OCI-LY7 (cell line): ENCODE results near the gene COPS2. TPM values are rescaled to one million over a fixed set of nuclear protein-coding genes. Genes with fewer than 3 reads are reported as not detected.
"Not testable (repeated sequence)": the region's sequence is repeated elsewhere in the genome, so short reads cannot be mapped to it uniquely, and the experiment has no call there.

Experiments
- BruUV-seq: library from RNA; stranded (reverse); fragments of 400-500 nt; replicated peaks from 2 replicates; lab custom pipeline; 2021; lab: Mats Ljungman, UMichigan
- CTCF ChIA-PET: fragments of 300-600 bp; sonication (Branson Sonifier 250); formaldehyde crosslinking; loops from one replicate; lab custom pipeline; 2022; ENCODE audit warnings: antibody characterized with exemption; ENCODE audit not compliant: unreplicated experiment; lab: Charles Lee
- POLR2A ChIA-PET: fragments of 300-600 bp; sonication (Branson Sonifier 250); formaldehyde crosslinking; loops from one replicate; lab custom pipeline; 2022; ENCODE audit warnings: antibody characterized with exemption; lab: Charles Lee
- DNase-seq: peaks from one replicate; pipeline ENCODE4 v3.0.0-alpha.2; 2015; ENCODE audit warnings: low spot score
- H2AFZ ChIP-seq: fragments of 200-600 bp; sonication (generic), shearing (Covaris generic); 2 replicates; pipeline ENCODE4 v1.6.1; 2014; ENCODE audit warnings: mild to moderate bottlenecking, antibody characterized with exemption, low read length, moderate library complexity
- H3K27ac ChIP-seq: fragments of 200-600 bp; sonication (generic); 2 replicates; pipeline ENCODE4 v1.5.1; 2014; ENCODE audit warnings: mixed run types, low read depth, mild to moderate bottlenecking, moderate library complexity, low read length, inconsistent platforms; ENCODE audit not compliant: poor library complexity, severe bottlenecking
- H3K36me3 ChIP-seq: fragments of 200-600 bp; sonication (generic); 2 replicates; pipeline ENCODE4 v1.6.1; 2014; ENCODE audit warnings: mild to moderate bottlenecking, antibody characterized with exemption, low read length, moderate library complexity, mixed read lengths; ENCODE audit not compliant: insufficient read depth
- H3K4me1 ChIP-seq: fragments of 200-600 bp; sonication (generic); 2 replicates; pipeline ENCODE4 v1.5.1; 2014; ENCODE audit warnings: mild to moderate bottlenecking, low read length; ENCODE audit not compliant: insufficient read depth, poor library complexity, severe bottlenecking
- H3K4me2 ChIP-seq: fragments of 200-600 bp; sonication (generic); 2 replicates; pipeline ENCODE4 v1.6.1; 2014; ENCODE audit warnings: mild to moderate bottlenecking, low read length
- H3K4me3 ChIP-seq: fragments of 200-600 bp; sonication (generic); 2 replicates; pipeline ENCODE4 v1.5.1; 2014; ENCODE audit warnings: mild to moderate bottlenecking, low read depth, low read length; ENCODE audit not compliant: poor library complexity, severe bottlenecking
- H3K79me2 ChIP-seq: fragments of 200-600 bp; sonication (generic); 2 replicates; pipeline ENCODE4 v1.6.1; 2016; ENCODE audit warnings: low read depth, mild to moderate bottlenecking, low read length, moderate library complexity, mixed read lengths; ENCODE audit not compliant: insufficient read depth
- H3K9me2 ChIP-seq: fragments of 200-600 bp; sonication (generic); 2 replicates; pipeline ENCODE4 v1.6.1; 2016; ENCODE audit warnings: mild to moderate bottlenecking, low read length, mixed read lengths; ENCODE audit not compliant: insufficient read depth
- H3K9me3 ChIP-seq: fragments of 200-600 bp; sonication (generic); 2 replicates; pipeline ENCODE4 v1.6.1; 2014; ENCODE audit warnings: mild to moderate bottlenecking, mixed run types, low read length, mixed read lengths
- H4K20me1 ChIP-seq: fragments of 200-600 bp; sonication (generic); 2 replicates; pipeline ENCODE4 v1.6.1; 2014; ENCODE audit warnings: mild to moderate bottlenecking, antibody characterized with exemption, low read length, moderate library complexity, mixed read lengths; ENCODE audit not compliant: insufficient read depth
- CTCF ChIP-seq: fragments of 200-600 bp; sonication (generic); conservative IDR thresholded peaks from 2 replicates; pipeline ENCODE4 v1.5.1; 2014; ENCODE audit warnings: mild to moderate bottlenecking, antibody characterized with exemption, low read length, moderate library complexity, mixed read lengths
- EZH2phosphoT487 ChIP-seq: fragments of 200-600 bp; sonication (generic); IDR thresholded peaks from 2 replicates; pipeline ENCODE4 v1.6.1; 2018; ENCODE audit warnings: low read depth, borderline replicate concordance, mild to moderate bottlenecking, mixed run types, antibody characterized with exemption, low read length, moderate library complexity, mixed read lengths
- intact Hi-C: fragments of 100-400 bp; cut with micrococcal nuclease; formaldehyde crosslinking; loops from one replicate; pipeline ENCODE4 v1.10.0; 2022; ENCODE audit not compliant: unreplicated experiment
- microRNA-seq: library from miRNA; unstranded; fragments of <30 nt; microRNA quantifications from one replicate; pipeline ENCODE4 v1.2.0, GENCODE V29; 2022; ENCODE audit warnings: borderline replicate concordance
- small RNA-seq: library from RNA; depleted of rRNA; stranded (forward); fragments of <200 nt; gene quantifications from one replicate; pipeline ENCODE3, GENCODE V24; 2014
- total RNA-seq, 2 experiments: library from RNA; depleted of rRNA in 1 of 2; stranded (reverse); fragments of >200 nt in 1 of 2; shearing (Covaris generic) in 1 of 2; gene quantifications; 2 replicates each; pipeline ENCODE4 v1.2.3, GENCODE V29; 2014 to 2022

Gene COPS2
- total RNA-seq, 2 experiments from 2014 or later: 24.6 to 81.2 TPM

GRCh38 chr15:49079340-49080039, 75.9 kb downstream of the COPS2 start:
- H3K27ac ChIP-seq: no peak overlapping the region
- H3K4me2 ChIP-seq: no peak overlapping the region
- intact Hi-C loops: no loop called here
- DNase-seq: peak; percentile 3
- no peaks in the 10 kb centered on the region for H3K36me3 ChIP-seq
- ChIA-PET POLR2A (no interaction called here), CTCF (no interaction called here)
- no peak overlapping the region for H2AFZ ChIP-seq
- no peaks in the 10 kb centered on the region for H3K9me2 ChIP-seq
- no TSS peak for BruUV-seq
- no peaks in the 10 kb centered on the region for H4K20me1 ChIP-seq
- H3K4me1 ChIP-seq: no peaks in the 10 kb centered on the region
- TF ChIP-seq CTCF (no peak), EZH2phosphoT487 (no peak)
- H3K79me2 ChIP-seq: no peaks in the 10 kb centered on the region
- H3K4me3 ChIP-seq: no peak overlapping the region
- H3K9me3 ChIP-seq: no peaks in the 10 kb centered on the region

GRCh38 chr15:49075881-49076280, 79.5 kb downstream of the COPS2 start:
- POLR2A ChIA-PET: no interaction called here
- CTCF ChIA-PET: no interaction called here
- BruUV-seq: no TSS peak

GRCh38 chr15:49074589-49075287, 80.7 kb downstream of the COPS2 start:
- H3K4me1 ChIP-seq, intact Hi-C loops, H4K20me1 ChIP-seq, H3K9me3 ChIP-seq, H3K4me2 ChIP-seq, POLR2A ChIA-PET, H3K36me3 ChIP-seq, H3K4me3 ChIP-seq, BruUV-seq, H3K79me2 ChIP-seq, H3K9me2 ChIP-seq, H2AFZ ChIP-seq, H3K27ac ChIP-seq, CTCF ChIA-PET, DNase-seq: not testable (repeated sequence)

More at GRCh38 chr15:49075881-49076280, 79.5 kb downstream of the COPS2 start:
- no peaks in the 10 kb centered on the region for H3K9me2 ChIP-seq
- no peak overlapping the region for H3K4me2 ChIP-seq
- DNase-seq: no peak
- TF ChIP-seq CTCF (no peak), EZH2phosphoT487 (no peak)
- no peaks in the 10 kb centered on the region for H4K20me1 ChIP-seq
- H2AFZ ChIP-seq: no peak overlapping the region
- H3K9me3 ChIP-seq: no peaks in the 10 kb centered on the region
- no peaks in the 10 kb centered on the region for H3K36me3 ChIP-seq
- no peak overlapping the region for H3K4me3 ChIP-seq
- intact Hi-C loops: no loop called here
- no peaks in the 10 kb centered on the region for H3K4me1 ChIP-seq
- no peaks in the 10 kb centered on the region for H3K79me2 ChIP-seq
- H3K27ac ChIP-seq: no peak overlapping the region

Small RNA genes within 50 kb of the gene (microRNA-seq; reads per million reads assigned to microRNA genes)
- not detected for gene MIR4716

Small RNA genes within 50 kb of the gene (small RNA-seq; reads per million reads assigned to genes)
- gene MIR4716 (not detected), gene RF00019 (not detected), gene RN7SL307P (not detected)

Other genes starting within 250 kb of the COPS2 start
- 0.36 and 0.41 TPM in 2 replicates for gene SHC4, start 191.7 kb downstream of the COPS2 start, total RNA-seq (2014; rRNA removed; shearing (Covaris generic))
- 0.33 and 1.3 TPM in 2 replicates for gene SHC4, start 191.7 kb downstream of the COPS2 start, total RNA-seq (2022)
- 13.3 and 15.4 TPM in 2 replicates for gene SECISBP2L, start 109.2 kb downstream of the COPS2 start, total RNA-seq (2014; rRNA removed; shearing (Covaris generic))
- 26.3 and 34.0 TPM in 2 replicates for gene SECISBP2L, start 109.2 kb downstream of the COPS2 start, total RNA-seq (2022)
- gene GALK2, start 14.6 kb upstream of the COPS2 start, total RNA-seq (2014; rRNA removed; shearing (Covaris generic)): 21.1 and 31.5 TPM in 2 replicates
- 26.8 and 27.9 TPM in 2 replicates for gene GALK2, start 14.6 kb upstream of the COPS2 start, total RNA-seq (2022)